ENCODE results near the gene AKT3.
"Not testable (repeated sequence)": the region's sequence is repeated elsewhere in the genome, so short reads cannot be mapped to it uniquely, and the experiment has no call there.

The AKT3 gene

GRCh38 chr1:243772361-243773050 lies 77.5 kb downstream of the AKT3 start:
- peaks cover 33% of the 10 kb centered on the region for H3K36me3 Mint-ChIP-seq
- H3K27me3 Mint-ChIP-seq, H3K4me3 Mint-ChIP-seq, H3K9me3 Mint-ChIP-seq: not testable (repeated sequence)
- H3K27ac Mint-ChIP-seq = peak overlapping the region; percentile 47
- H3K4me1 Mint-ChIP-seq = peaks cover 44% of the 10 kb centered on the region

- peaks cover 53% of the 10 kb centered on the region for H3K4me1 Mint-ChIP-seq
- H3K9me3 Mint-ChIP-seq = no peaks in the 10 kb centered on the region
- no peak overlapping the region for H3K4me3 Mint-ChIP-seq
- H3K27ac Mint-ChIP-seq = no peak overlapping the region
- no peaks in the 10 kb centered on the region for H3K27me3 Mint-ChIP-seq
- H3K36me3 Mint-ChIP-seq = peaks cover 22% of the 10 kb centered on the region
These were observed 79.2 kb downstream of the AKT3 start for GRCh38 chr1:243770860-243771259.

GRCh38 chr1:243765676-243766075 lies 84.4 kb downstream of the AKT3 start:
- Mint-ChIP-seq H3K36me3 (peaks cover 7% of the 10 kb centered on the region), H3K9me3 (no peaks in the 10 kb centered on the region), H3K27ac (no peak overlapping the region), H3K27me3 (no peaks in the 10 kb centered on the region), H3K4me1 (peaks cover 62% of the 10 kb centered on the region), H3K4me3 (no peak overlapping the region)

- Mint-ChIP-seq H3K4me1 (peaks cover 58% of the 10 kb centered on the region), H3K36me3 (peaks cover 1% of the 10 kb centered on the region), H3K9me3 (no peaks in the 10 kb centered on the region), H3K27ac (no peak overlapping the region), H3K27me3 (no peaks in the 10 kb centered on the region), H3K4me3 (no peak overlapping the region)
These were observed 86.2 kb downstream of the AKT3 start for GRCh38 chr1:243763806-243764205.

- no peak overlapping the region for H3K27ac Mint-ChIP-seq
- no peaks in the 10 kb centered on the region for H3K27me3 Mint-ChIP-seq
- no peaks in the 10 kb centered on the region for H3K9me3 Mint-ChIP-seq
- peaks cover 74% of the 10 kb centered on the region for H3K4me1 Mint-ChIP-seq
- H3K36me3 Mint-ChIP-seq = peaks cover 8% of the 10 kb centered on the region
- H3K4me3 Mint-ChIP-seq = no peak overlapping the region
These were observed 91.4 kb downstream of the AKT3 start for GRCh38 chr1:243758647-243759046.

GRCh38 chr1:243756529-243756928 lies 93.5 kb downstream of the AKT3 start:
- Mint-ChIP-seq H3K4me3 (no peak overlapping the region), H3K36me3 (peaks cover 8% of the 10 kb centered on the region), H3K9me3 (no peaks in the 10 kb centered on the region), H3K27me3 (no peaks in the 10 kb centered on the region), H3K27ac (peak overlapping the region; percentile 11), H3K4me1 (peaks cover 84% of the 10 kb centered on the region)

GRCh38 chr1:243754348-243754747 lies 95.7 kb downstream of the AKT3 start:
- Mint-ChIP-seq H3K4me1 (peaks cover 78% of the 10 kb centered on the region), H3K27me3 (no peaks in the 10 kb centered on the region), H3K27ac (peak overlapping the region; percentile 61), H3K9me3 (no peaks in the 10 kb centered on the region), H3K4me3 (no peak overlapping the region), H3K36me3 (peaks cover 6% of the 10 kb centered on the region)

GRCh38 chr1:243751506-243751905 lies 98.5 kb downstream of the AKT3 start:
- no peak overlapping the region for H3K4me3 Mint-ChIP-seq
- H3K27ac Mint-ChIP-seq = peak overlapping the region; percentile 89
- H3K9me3 Mint-ChIP-seq = no peaks in the 10 kb centered on the region
- H3K27me3 Mint-ChIP-seq = no peaks in the 10 kb centered on the region
- H3K4me1 Mint-ChIP-seq = peaks cover 78% of the 10 kb centered on the region
- H3K36me3 Mint-ChIP-seq = peaks cover 3% of the 10 kb centered on the region

GRCh38 chr1:243748706-243749283 lies 101.2 kb downstream of the AKT3 start:
- Mint-ChIP-seq H3K4me3 (no peak overlapping the region), H3K27ac (no peak overlapping the region), H3K9me3 (no peaks in the 10 kb centered on the region), H3K4me1 (peaks cover 64% of the 10 kb centered on the region), H3K27me3 (no peaks in the 10 kb centered on the region), H3K36me3 (no peaks in the 10 kb centered on the region)

GRCh38 chr1:243748227-243748626 lies 101.8 kb downstream of the AKT3 start:
- Mint-ChIP-seq H3K27ac (no peak overlapping the region), H3K4me1 (peaks cover 62% of the 10 kb centered on the region), H3K9me3 (no peaks in the 10 kb centered on the region), H3K4me3 (no peak overlapping the region), H3K27me3 (no peaks in the 10 kb centered on the region), H3K36me3 (no peaks in the 10 kb centered on the region)

GRCh38 chr1:243746751-243747150 lies 103.3 kb downstream of the AKT3 start:
- Mint-ChIP-seq H3K9me3 (no peaks in the 10 kb centered on the region), H3K4me1 (peaks cover 56% of the 10 kb centered on the region), H3K27me3 (no peaks in the 10 kb centered on the region), H3K4me3 (no peak overlapping the region), H3K27ac (no peak overlapping the region), H3K36me3 (peaks cover 5% of the 10 kb centered on the region)

- Mint-ChIP-seq H3K4me3 (no peak overlapping the region), H3K36me3 (peaks cover 5% of the 10 kb centered on the region), H3K9me3 (no peaks in the 10 kb centered on the region), H3K4me1 (peaks cover 53% of the 10 kb centered on the region), H3K27ac (no peak overlapping the region), H3K27me3 (no peaks in the 10 kb centered on the region)
These were observed 104.7 kb downstream of the AKT3 start for GRCh38 chr1:243745356-243745755.

GRCh38 chr1:243742819-243743218 lies 107.2 kb downstream of the AKT3 start:
- H3K9me3 Mint-ChIP-seq = no peaks in the 10 kb centered on the region
- H3K27ac Mint-ChIP-seq = no peak overlapping the region
- H3K4me1 Mint-ChIP-seq = peaks cover 43% of the 10 kb centered on the region
- H3K4me3 Mint-ChIP-seq = no peak overlapping the region
- H3K36me3 Mint-ChIP-seq = peaks cover 5% of the 10 kb centered on the region
- H3K27me3 Mint-ChIP-seq = no peaks in the 10 kb centered on the region

GRCh38 chr1:243740255-243740999 lies 109.6 kb downstream of the AKT3 start:
- Mint-ChIP-seq H3K4me1 (peaks cover 36% of the 10 kb centered on the region), H3K4me3 (no peak overlapping the region), H3K27me3 (no peaks in the 10 kb centered on the region), H3K36me3 (peaks cover 7% of the 10 kb centered on the region), H3K27ac (no peak overlapping the region), H3K9me3 (no peaks in the 10 kb centered on the region)

- H3K9me3 Mint-ChIP-seq = no peaks in the 10 kb centered on the region
- peaks cover 9% of the 10 kb centered on the region for H3K36me3 Mint-ChIP-seq
- H3K4me3 Mint-ChIP-seq = no peak overlapping the region
- H3K27me3 Mint-ChIP-seq = no peaks in the 10 kb centered on the region
- peaks cover 36% of the 10 kb centered on the region for H3K4me1 Mint-ChIP-seq
- no peak overlapping the region for H3K27ac Mint-ChIP-seq
These were observed 110.6 kb downstream of the AKT3 start for GRCh38 chr1:243739335-243740003.

- Mint-ChIP-seq H3K4me1 (peaks cover 26% of the 10 kb centered on the region), H3K9me3 (no peaks in the 10 kb centered on the region), H3K4me3 (no peak overlapping the region), H3K27me3 (no peaks in the 10 kb centered on the region), H3K27ac (no peak overlapping the region), H3K36me3 (peaks cover 10% of the 10 kb centered on the region)
These were observed 112.0 kb downstream of the AKT3 start for GRCh38 chr1:243738020-243738419.
